ENCODE data around the gene CHD5. TPM values are rescaled to one million over a fixed set of nuclear protein-coding genes. Genes with fewer than 3 reads are reported as not detected.

The CHD5 gene
- total and polyA plus RNA-seq, 2 of the 13 experiments (the other 11 are each of a cell fraction or from before 2014, with no cell fraction given), result 0.02 to 0.21 TPM

DNA sequence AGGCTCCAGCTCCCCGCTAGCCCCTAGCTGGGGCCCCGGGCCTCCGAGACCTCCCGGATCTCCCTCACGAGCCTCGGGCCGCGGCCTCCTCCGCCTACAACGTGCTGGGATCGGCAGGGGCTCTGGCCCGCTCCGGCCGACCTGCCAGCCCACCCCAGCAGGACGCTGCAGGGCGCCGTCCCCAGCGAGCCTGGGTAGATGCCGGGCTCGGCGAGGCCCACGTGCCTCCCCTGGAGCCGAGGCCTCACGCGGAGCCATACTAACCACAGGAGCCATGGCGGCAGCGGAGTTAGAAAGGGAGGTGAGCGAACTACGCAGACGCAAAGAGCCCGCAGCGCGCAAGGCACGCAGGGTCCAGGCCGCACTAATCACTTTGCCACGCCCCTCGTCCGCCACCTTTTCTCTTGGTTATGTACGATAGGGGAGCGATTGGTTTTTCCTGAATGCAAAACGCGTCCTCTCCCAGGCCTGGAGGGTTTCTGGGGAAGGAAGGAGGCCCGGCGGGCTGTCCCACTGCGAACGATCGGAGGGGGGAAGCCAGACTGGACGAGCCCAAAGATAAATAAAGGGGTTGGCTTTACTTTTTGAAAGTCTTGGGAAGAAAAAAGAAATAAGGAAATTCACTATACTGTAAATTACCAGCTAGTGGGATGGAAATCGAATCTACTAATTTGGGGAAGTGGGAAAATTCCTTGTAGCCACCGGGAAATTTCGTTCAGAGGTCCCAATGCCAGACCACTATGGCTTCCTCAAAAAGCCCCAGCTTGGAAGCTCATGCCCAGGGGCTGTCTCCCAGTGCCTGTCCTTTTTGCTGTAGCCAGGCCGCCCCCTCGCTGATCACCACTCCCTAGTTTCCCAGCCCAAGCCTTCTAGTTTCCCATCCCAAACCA lies 19.4 kb upstream of the CHD5 start, which contains the start of gene RPL22 (continued):
- peak; percentile 81; the same call in 1 of the 2 replicates for TF ChIP-seq ZSCAN9 (CRISPR knock-in tag; IDR thresholded peaks at IDR 0.05; ENCODE audit: borderline replicate concordance)
- TF ChIP-seq, protein P1, sequence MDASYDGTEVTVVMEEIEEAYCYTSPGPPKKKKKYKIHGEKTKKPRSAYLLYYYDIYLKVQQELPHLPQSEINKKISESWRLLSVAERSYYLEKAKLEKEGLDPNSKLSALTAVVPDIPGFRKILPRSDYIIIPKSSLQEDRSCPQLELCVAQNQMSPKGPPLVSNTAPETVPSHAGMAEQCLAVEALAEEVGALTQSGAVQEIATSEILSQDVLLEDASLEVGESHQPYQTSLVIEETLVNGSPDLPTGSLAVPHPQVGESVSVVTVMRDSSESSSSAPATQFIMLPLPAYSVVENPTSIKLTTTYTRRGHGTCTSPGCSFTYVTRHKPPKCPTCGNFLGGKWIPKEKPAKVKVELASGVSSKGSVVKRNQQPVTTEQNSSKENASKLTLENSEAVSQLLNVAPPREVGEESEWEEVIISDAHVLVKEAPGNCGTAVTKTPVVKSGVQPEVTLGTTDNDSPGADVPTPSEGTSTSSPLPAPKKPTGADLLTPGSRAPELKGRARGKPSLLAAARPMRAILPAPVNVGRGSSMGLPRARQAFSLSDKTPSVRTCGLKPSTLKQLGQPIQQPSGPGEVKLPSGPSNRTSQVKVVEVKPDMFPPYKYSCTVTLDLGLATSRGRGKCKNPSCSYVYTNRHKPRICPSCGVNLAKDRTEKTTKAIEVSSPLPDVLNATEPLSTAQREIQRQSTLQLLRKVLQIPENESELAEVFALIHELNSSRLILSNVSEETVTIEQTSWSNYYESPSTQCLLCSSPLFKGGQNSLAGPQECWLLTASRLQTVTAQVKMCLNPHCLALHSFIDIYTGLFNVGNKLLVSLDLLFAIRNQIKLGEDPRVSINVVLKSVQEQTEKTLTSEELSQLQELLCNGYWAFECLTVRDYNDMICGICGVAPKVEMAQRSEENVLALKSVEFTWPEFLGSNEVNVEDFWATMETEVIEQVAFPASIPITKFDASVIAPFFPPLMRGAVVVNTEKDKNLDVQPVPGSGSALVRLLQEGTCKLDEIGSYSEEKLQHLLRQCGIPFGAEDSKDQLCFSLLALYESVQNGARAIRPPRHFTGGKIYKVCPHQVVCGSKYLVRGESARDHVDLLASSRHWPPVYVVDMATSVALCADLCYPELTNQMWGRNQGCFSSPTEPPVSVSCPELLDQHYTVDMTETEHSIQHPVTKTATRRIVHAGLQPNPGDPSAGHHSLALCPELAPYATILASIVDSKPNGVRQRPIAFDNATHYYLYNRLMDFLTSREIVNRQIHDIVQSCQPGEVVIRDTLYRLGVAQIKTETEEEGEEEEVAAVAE (CRISPR knock-in tag; IDR thresholded peaks at IDR 0.05; ENCODE audit: borderline replicate concordance), result peak; percentile 91
- TF ChIP-seq SCMH1 (CRISPR knock-in tag; IDR thresholded peaks at IDR 0.05; ENCODE audit: borderline replicate concordance), result no peak
- peak; percentile 52; the same call in 1 of the 2 replicates for TF ChIP-seq RXRB (CRISPR knock-in tag; IDR thresholded peaks at IDR 0.05; ENCODE audit: borderline replicate concordance)
- TF ChIP-seq, protein P2, sequence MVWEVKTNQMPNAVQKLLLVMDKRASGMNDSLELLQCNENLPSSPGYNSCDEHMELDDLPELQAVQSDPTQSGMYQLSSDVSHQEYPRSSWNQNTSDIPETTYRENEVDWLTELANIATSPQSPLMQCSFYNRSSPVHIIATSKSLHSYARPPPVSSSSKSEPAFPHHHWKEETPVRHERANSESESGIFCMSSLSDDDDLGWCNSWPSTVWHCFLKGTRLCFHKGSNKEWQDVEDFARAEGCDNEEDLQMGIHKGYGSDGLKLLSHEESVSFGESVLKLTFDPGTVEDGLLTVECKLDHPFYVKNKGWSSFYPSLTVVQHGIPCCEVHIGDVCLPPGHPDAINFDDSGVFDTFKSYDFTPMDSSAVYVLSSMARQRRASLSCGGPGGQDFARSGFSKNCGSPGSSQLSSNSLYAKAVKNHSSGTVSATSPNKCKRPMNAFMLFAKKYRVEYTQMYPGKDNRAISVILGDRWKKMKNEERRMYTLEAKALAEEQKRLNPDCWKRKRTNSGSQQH (CRISPR knock-in tag; IDR thresholded peaks at IDR 0.05; ENCODE audit: low read depth), result peak; percentile 76; the same call in 1 of the 2 replicates
- 0 out of 2 replicates have a peak, but pooled peaks have one; percentile 17 for TF ChIP-seq GFI1 (CRISPR knock-in tag; IDR thresholded peaks at IDR 0.05; ENCODE audit: borderline replicate concordance)
- no peak for TF ChIP-seq SMARCE1 (IDR thresholded peaks at IDR 0.05; ENCODE audit: borderline replicate concordance)
- no peak for TF ChIP-seq ZNF282 (IDR thresholded peaks at IDR 0.05; ENCODE audit: partially characterized antibody)
- no peak for TF ChIP-seq GZF1 (CRISPR knock-in tag; IDR thresholded peaks at IDR 0.05)
- no peak for TF ChIP-seq ZNF121 (CRISPR knock-in tag; IDR thresholded peaks at IDR 0.05)
- TF ChIP-seq KLF6 (CRISPR knock-in tag; IDR thresholded peaks at IDR 0.05), result no peak; the same call in 1 of the 2 replicates
- TF ChIP-seq ZNF207 (IDR thresholded peaks at IDR 0.05; ENCODE audit: borderline replicate concordance), result no peak
- TF ChIP-seq, protein P3, sequence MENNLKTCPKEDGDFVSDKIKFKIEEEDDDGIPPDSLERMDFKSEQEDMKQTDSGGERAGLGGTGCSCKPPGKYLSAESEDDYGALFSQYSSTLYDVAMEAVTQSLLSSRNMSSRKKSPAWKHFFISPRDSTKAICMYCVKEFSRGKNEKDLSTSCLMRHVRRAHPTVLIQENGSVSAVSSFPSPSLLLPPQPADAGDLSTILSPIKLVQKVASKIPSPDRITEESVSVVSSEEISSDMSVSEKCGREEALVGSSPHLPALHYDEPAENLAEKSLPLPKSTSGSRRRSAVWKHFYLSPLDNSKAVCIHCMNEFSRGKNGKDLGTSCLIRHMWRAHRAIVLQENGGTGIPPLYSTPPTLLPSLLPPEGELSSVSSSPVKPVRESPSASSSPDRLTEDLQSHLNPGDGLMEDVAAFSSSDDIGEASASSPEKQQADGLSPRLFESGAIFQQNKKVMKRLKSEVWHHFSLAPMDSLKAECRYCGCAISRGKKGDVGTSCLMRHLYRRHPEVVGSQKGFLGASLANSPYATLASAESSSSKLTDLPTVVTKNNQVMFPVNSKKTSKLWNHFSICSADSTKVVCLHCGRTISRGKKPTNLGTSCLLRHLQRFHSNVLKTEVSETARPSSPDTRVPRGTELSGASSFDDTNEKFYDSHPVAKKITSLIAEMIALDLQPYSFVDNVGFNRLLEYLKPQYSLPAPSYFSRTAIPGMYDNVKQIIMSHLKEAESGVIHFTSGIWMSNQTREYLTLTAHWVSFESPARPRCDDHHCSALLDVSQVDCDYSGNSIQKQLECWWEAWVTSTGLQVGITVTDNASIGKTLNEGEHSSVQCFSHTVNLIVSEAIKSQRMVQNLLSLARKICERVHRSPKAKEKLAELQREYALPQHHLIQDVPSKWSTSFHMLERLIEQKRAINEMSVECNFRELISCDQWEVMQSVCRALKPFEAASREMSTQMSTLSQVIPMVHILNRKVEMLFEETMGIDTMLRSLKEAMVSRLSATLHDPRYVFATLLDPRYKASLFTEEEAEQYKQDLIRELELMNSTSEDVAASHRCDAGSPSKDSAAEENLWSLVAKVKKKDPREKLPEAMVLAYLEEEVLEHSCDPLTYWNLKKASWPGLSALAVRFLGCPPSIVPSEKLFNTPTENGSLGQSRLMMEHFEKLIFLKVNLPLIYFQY (CRISPR knock-in tag; IDR thresholded peaks at IDR 0.05; ENCODE audit: borderline replicate concordance), result no peak
- TF ChIP-seq ZNF775 (CRISPR knock-in tag; IDR thresholded peaks at IDR 0.05; ENCODE audit: borderline replicate concordance), result 0 out of 2 replicates have a peak, but pooled peaks have one; percentile 54
- TF ChIP-seq SMAD1 (CRISPR knock-in tag; IDR thresholded peaks at IDR 0.05; ENCODE audit: borderline replicate concordance, low read depth), result no peak
- TF ChIP-seq ZKSCAN5 (CRISPR knock-in tag; IDR thresholded peaks at IDR 0.05), result peak; percentile 84
- no peak for TF ChIP-seq MAZ (IDR thresholded peaks at IDR 0.05; ENCODE audit: borderline replicate concordance, low read depth, low read length)
- TF ChIP-seq MAZ (CRISPR knock-in tag; IDR thresholded peaks at IDR 0.05; ENCODE audit: low read depth), result 0 out of 2 replicates have a peak, but pooled peaks have one; percentile 75

Measured in HepG2 (cell line).